Lung (tissue), 12 donors: ENCODE results near the gene DHRS13. TPM values are rescaled to one million over a fixed set of nuclear protein-coding genes. Genes with fewer than 3 reads are reported as not detected.

ENCODE experiments used
- ATAC-seq: fragments of 200-7000 bp; cut with Tn5 transposase; one replicate; pipeline ENCODE4 v1.9.1; 2020; ENCODE audit warnings: moderate number of reproducible peaks; ENCODE audit not compliant: insufficient read depth, low FRiP score
- DNase-seq, 3 donors: peaks; one replicate each; pipeline ENCODE4 v3.0.0-alpha.2; 2013 to 2017
- H3K27ac ChIP-seq, 2 donors: one replicate each; pipeline ENCODE4 v1.5.1; 2013; ENCODE audit warnings: mild to moderate bottlenecking in 2 of 2, moderate library complexity in 2 of 2, control low read depth in 1 of 2, inconsistent platforms in 1 of 2, low read depth in 1 of 2, low read length in 1 of 2
- H3K27me3 ChIP-seq, 3 donors: one replicate each; pipeline ENCODE4 v1.5.1; 2013; ENCODE audit warnings: low read length in 2 of 3; ENCODE audit not compliant: control insufficient read depth in 3 of 3, insufficient read depth in 3 of 3
- H3K36me3 ChIP-seq, 4 donors: one replicate each; pipeline ENCODE4 v1.5.1; 2013; ENCODE audit warnings: low read length in 4 of 4, mild to moderate bottlenecking in 1 of 4, moderate library complexity in 1 of 4; ENCODE audit not compliant: control insufficient read depth in 4 of 4, insufficient read depth in 4 of 4
- H3K4me1 ChIP-seq, 5 donors: one replicate each; pipeline ENCODE4 v1.5.1; 2013; ENCODE audit warnings: low read length in 5 of 5, mild to moderate bottlenecking in 2 of 5, moderate library complexity in 1 of 5; ENCODE audit not compliant: control insufficient read depth in 5 of 5, insufficient read depth in 5 of 5
- H3K4me3 ChIP-seq: one replicate; pipeline ENCODE4 v1.5.1; 2013; ENCODE audit warnings: mild to moderate bottlenecking, control low read depth, moderate library complexity
- H3K9ac ChIP-seq, 2 donors: one replicate each; pipeline ENCODE4 v1.5.1; 2013; ENCODE audit warnings: low read length in 2 of 2, control low read depth in 1 of 2; ENCODE audit not compliant: insufficient read depth in 1 of 2
- H3K9me3 ChIP-seq, 4 donors: one replicate each; pipeline ENCODE4 v1.5.1; 2013; ENCODE audit warnings: low read length in 3 of 4, mild to moderate bottlenecking in 1 of 4, moderate library complexity in 1 of 4; ENCODE audit not compliant: control insufficient read depth in 4 of 4, insufficient read depth in 3 of 4
- WGBS, 2 donors: extraction: QIAGEN DNeasy Blood & Tissue Kit; methylation state at CpG; one replicate each; pipeline ENCODE4 v1.1.7; 2013; 5-methylcytosine and 5-hydroxymethylcytosine counted together
- polyA plus RNA-seq, 2 donors: library from polyadenylated mRNA; stranded (reverse); fragments of 200-250 nt; gene quantifications; one replicate each; pipeline ENCODE4 v1.2.1, GENCODE V29; 2013
- total RNA-seq, 2 donors: library from RNA; depleted of rRNA in 1 of 2; stranded (reverse); fragments of >200 nt in 1 of 2; gene quantifications; one replicate each; pipeline ENCODE4 v1.2.1, GENCODE V29; 2014 to 2021
- TF ChIP-seq, protein P1 (sequence below): IDR thresholded peaks from 2 replicates; pipeline ENCODE4 v1.5.1; 2012; ENCODE audit warnings: mild to moderate bottlenecking; ENCODE audit errors: control extremely low read depth, extremely low read depth
- donor health status: control.
- donor health status: control.
- donor health status: Bipolar disorder and iron deficiency.
- donor health status: healthy.
- donor health status: DM: yes; HTN: yes; CAD: no.

Gene DHRS13
- total and polyA plus RNA-seq, 4 donors, result 10.5 to 29.9 (median 17.4) TPM

DNA sequence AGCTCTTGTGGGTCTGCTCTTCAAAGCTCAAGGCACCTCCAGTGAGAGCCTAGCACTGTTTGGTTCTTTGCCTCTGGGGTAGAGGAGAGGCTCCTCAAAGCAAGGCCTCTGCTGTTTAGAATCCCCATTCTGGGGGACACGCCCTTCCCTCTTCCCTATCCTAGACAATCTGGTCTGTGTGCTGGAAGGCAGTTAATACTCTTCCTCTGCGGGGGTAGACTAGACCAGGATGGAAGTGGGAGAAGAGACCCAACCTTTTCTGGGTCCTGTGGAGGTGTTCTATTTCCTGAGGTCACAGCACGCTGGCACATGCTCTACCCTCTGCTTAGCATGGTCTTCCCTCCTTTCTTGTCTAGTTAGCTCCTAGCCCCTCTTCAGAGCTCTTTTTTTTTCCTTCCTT lies 40.3 kb downstream of the DHRS13 start:
- Histone ChIP-seq H3K4me3 (no peak overlapping the region), H3K27ac (no peak overlapping the region), H3K9ac (no peak overlapping the region), H3K9me3 (no peaks in the 10 kb centered on the region), H3K4me1 (no peaks in the 10 kb centered on the region), H3K27me3 (no peaks in the 10 kb centered on the region), H3K36me3 (peaks cover 3 to 28% (median 23%) of the 10 kb centered on the region in 4 donors)
- WGBS, 2 donors, result 98% methylated on average over 3 of the region's 3 CpGs
- TF ChIP-seq, protein P1, sequence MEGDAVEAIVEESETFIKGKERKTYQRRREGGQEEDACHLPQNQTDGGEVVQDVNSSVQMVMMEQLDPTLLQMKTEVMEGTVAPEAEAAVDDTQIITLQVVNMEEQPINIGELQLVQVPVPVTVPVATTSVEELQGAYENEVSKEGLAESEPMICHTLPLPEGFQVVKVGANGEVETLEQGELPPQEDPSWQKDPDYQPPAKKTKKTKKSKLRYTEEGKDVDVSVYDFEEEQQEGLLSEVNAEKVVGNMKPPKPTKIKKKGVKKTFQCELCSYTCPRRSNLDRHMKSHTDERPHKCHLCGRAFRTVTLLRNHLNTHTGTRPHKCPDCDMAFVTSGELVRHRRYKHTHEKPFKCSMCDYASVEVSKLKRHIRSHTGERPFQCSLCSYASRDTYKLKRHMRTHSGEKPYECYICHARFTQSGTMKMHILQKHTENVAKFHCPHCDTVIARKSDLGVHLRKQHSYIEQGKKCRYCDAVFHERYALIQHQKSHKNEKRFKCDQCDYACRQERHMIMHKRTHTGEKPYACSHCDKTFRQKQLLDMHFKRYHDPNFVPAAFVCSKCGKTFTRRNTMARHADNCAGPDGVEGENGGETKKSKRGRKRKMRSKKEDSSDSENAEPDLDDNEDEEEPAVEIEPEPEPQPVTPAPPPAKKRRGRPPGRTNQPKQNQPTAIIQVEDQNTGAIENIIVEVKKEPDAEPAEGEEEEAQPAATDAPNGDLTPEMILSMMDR, result no peak
- DNase-seq (no peak), ATAC-seq (no peak)

DNA sequence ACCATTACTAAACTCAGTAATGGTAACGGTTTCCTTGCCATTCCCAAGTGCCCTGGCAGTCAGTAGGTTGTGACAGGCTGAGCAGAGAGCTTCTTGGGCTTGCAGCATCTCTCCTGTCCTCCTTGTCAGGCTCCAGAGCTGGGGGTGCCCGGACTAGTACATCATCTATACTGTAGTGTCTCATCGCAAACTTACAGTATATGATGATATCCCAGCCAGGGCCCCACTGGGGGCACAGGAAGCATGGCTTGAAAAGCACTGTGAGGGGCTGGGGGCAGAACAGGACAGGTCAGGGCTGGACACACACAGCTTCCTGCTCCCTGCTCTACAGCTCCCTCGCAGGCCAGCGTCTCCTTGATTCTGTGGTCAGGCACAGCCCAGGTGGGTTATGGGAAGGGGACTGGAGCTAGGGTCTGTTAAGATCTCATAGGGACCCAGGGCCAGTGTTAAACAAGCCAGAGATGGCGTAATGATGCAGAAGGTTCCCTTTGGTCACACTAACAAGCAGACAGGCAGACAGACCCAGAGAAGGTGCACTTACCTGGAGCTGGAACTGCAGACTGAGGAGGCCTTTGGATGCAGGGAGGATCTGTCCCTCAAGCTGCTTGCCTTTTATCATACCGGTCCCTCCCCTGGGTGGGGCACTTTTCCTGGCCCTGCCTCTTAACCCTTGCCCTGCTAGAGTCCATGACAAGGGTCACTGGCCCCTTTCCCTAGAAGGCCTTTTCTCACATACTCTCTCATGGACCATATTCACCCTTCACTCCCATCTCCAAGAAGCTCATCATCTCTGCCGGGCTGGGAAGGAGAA lies 41.3 kb downstream of the DHRS13 start:
- H3K9me3 ChIP-seq, result no peaks in the 10 kb centered on the region
- H3K4me1 ChIP-seq, result no peaks in the 10 kb centered on the region
- no peak for DNase-seq
- no peak overlapping the region for H3K27ac ChIP-seq
- ATAC-seq, result no peak
- no peaks in the 10 kb centered on the region for H3K27me3 ChIP-seq
- H3K36me3 ChIP-seq, result peaks cover 3 to 28% (median 23%) of the 10 kb centered on the region in 4 donors
- WGBS, 2 donors, result 81 to 82% methylated on average over 8 of the region's 8 CpGs
- H3K9ac ChIP-seq, result no peak overlapping the region
- no peak overlapping the region for H3K4me3 ChIP-seq
- TF ChIP-seq, protein P1, result no peak

DNA sequence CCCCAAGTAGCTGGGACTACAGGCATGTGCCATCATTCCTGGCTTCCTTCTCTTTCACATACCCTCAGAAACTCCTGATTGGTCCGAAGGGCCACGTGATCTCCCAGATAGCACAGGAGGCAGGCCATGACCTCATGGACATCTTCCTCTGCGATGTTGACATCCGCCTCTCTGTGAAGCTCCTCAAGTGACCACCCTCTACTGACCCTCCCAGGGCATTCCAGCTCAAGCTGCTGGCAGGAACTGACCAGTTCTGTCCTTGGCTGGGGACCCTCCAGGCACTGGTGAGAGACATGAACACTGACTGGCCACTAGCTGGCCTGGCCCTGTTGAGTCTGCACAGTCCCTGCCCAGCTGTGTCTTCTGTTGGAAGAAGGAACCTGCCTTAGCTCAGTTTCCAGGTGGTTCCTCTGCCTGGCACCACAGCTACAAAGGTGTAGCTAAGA lies 42.5 kb downstream of the DHRS13 start:
- no peak for ATAC-seq
- Histone ChIP-seq H3K27me3 (no peaks in the 10 kb centered on the region), H3K9me3 (no peaks in the 10 kb centered on the region), H3K4me1 (peaks cover 0 to 5% (median 0%) of the 10 kb centered on the region in 5 donors), H3K27ac (no peak overlapping the region), H3K4me3 (no peak overlapping the region), H3K36me3 (peaks cover 3 to 30% (median 27%) of the 10 kb centered on the region in 4 donors), H3K9ac (no peak overlapping the region)
- WGBS, 2 donors, result 94 to 98% methylated on average over 4 of the region's 4 CpGs
- TF ChIP-seq, protein P1, result no peak
- no peak for DNase-seq
